MM.1S (cell line): ENCODE data around the gene CRADD.

Experiments used
- DNase-seq: peaks from one replicate; pipeline ENCODE4 v3.0.0-alpha.2; 2015
- H2AFZ ChIP-seq: fragments of 300-600 bp; sonication (generic); 2 replicates; pipeline ENCODE4 v1.6.0; 2016; ENCODE audit warnings: antibody characterized with exemption, low read length
- H3F3A ChIP-seq: fragments of 300-600 bp; sonication (generic); 2 replicates; pipeline ENCODE4 v1.6.1; 2016; ENCODE audit warnings: mild to moderate bottlenecking, antibody characterized with exemption, low read length, moderate library complexity, mixed read lengths; ENCODE audit not compliant: insufficient read depth
- H3K27ac ChIP-seq: fragments of 300-600 bp; sonication (generic); 2 replicates; pipeline ENCODE4 v1.5.1; 2016; ENCODE audit warnings: mild to moderate bottlenecking, low read length
- H3K27me3 ChIP-seq: fragments of 300-600 bp; sonication (generic); replicated peaks from 2 replicates; pipeline ENCODE4 v1.6.0; 2016; ENCODE audit warnings: low read length; ENCODE audit not compliant: insufficient read depth
- H3K36me3 ChIP-seq: fragments of 300-600 bp; sonication (generic); replicated peaks from 2 replicates; pipeline ENCODE4 v1.6.1; 2016; ENCODE audit warnings: mild to moderate bottlenecking, low read length, mixed read lengths; ENCODE audit not compliant: insufficient read depth
- H3K4me1 ChIP-seq: fragments of 300-600 bp; sonication (generic); 2 replicates; pipeline ENCODE4 v1.6.1; 2016; ENCODE audit warnings: low read length, mixed read lengths
- H3K4me2 ChIP-seq: fragments of 300-600 bp; sonication (generic); 2 replicates; pipeline ENCODE4 v1.6.0; 2016; ENCODE audit warnings: low read depth, low read length
- H3K4me3 ChIP-seq: fragments of 300-600 bp; sonication (generic); 2 replicates; pipeline ENCODE4 v1.5.1; 2016; ENCODE audit warnings: low read length, mixed read lengths
- H3K79me2 ChIP-seq: fragments of 300-600 bp; sonication (generic); 2 replicates; pipeline ENCODE4 v1.6.1; 2016; ENCODE audit warnings: mixed run types, low read length, mixed read lengths
- H3K9ac ChIP-seq: fragments of 300-600 bp; sonication (generic); 2 replicates; pipeline ENCODE4 v1.6.1; 2016; ENCODE audit warnings: low read length, mixed read lengths
- H3K9me2 ChIP-seq: fragments of 300-600 bp; sonication (generic); replicated peaks from 2 replicates; pipeline ENCODE4 v1.6.1; 2016; ENCODE audit warnings: mild to moderate bottlenecking, low read length, mixed read lengths; ENCODE audit not compliant: insufficient read depth
- H3K9me3 ChIP-seq: fragments of 300-600 bp; sonication (generic); replicated peaks from 2 replicates; pipeline ENCODE4 v1.6.1; 2016; ENCODE audit warnings: mild to moderate bottlenecking, low read length, mixed read lengths; ENCODE audit not compliant: insufficient read depth
- H4K20me1 ChIP-seq: fragments of 300-600 bp; sonication (generic); 2 replicates; pipeline ENCODE4 v1.6.1; 2016; ENCODE audit warnings: mild to moderate bottlenecking, low read length, moderate library complexity, mixed read lengths; ENCODE audit not compliant: insufficient read depth
- CTCF ChIP-seq: fragments of 300-600 bp; sonication (generic); IDR thresholded peaks from 2 replicates; pipeline ENCODE4 v1.5.1; 2016; ENCODE audit warnings: antibody characterized with exemption, low read length, mixed read lengths
- EZH2 ChIP-seq: fragments of 300-600 bp; sonication (generic); optimal IDR thresholded peaks from 2 replicates; pipeline ENCODE3; 2017; ENCODE audit warnings: low read depth, mild to moderate bottlenecking, antibody characterized with exemption, low read length, mixed read lengths
- EZH2phosphoT487 ChIP-seq: fragments of 300-600 bp; sonication (generic); IDR thresholded peaks from 2 replicates; pipeline ENCODE4 v1.6.1; 2018; ENCODE audit warnings: antibody characterized with exemption, low read length

The CRADD gene

GRCh38 chr12:93736640-93737178 lies 59.5 kb downstream of the CRADD start:
- no peak overlapping the region for H3K4me3 ChIP-seq
- no peak overlapping the region for H2AFZ ChIP-seq
- H3K9me2 ChIP-seq = no peaks in the 10 kb centered on the region
- H3K4me1 ChIP-seq = no peaks in the 10 kb centered on the region
- no peak overlapping the region for H3K27ac ChIP-seq
- no peaks in the 10 kb centered on the region for H3K27me3 ChIP-seq
- H4K20me1 ChIP-seq = no peaks in the 10 kb centered on the region
- no peak overlapping the region for H3K4me2 ChIP-seq
- 0 out of 2 replicates have a peak, but pooled peaks cover 4% of the 10 kb centered on the region for H3F3A ChIP-seq
- H3K9ac ChIP-seq = no peak overlapping the region
- no peaks in the 10 kb centered on the region for H3K79me2 ChIP-seq
- TF ChIP-seq EZH2phosphoT487 = no peak
- no peak for TF ChIP-seq CTCF
- no peak for TF ChIP-seq EZH2
- H3K9me3 ChIP-seq = no peaks in the 10 kb centered on the region
- H3K36me3 ChIP-seq = no peaks in the 10 kb centered on the region
- DNase-seq = no peak

GRCh38 chr12:93737457-93738198 lies 60.5 kb downstream of the CRADD start:
- H3K9ac ChIP-seq = no peak overlapping the region
- no peak overlapping the region for H2AFZ ChIP-seq
- H3K9me3 ChIP-seq = no peaks in the 10 kb centered on the region
- no peaks in the 10 kb centered on the region for H3K9me2 ChIP-seq
- H3K4me3 ChIP-seq = no peak overlapping the region
- no peak overlapping the region for H3K27ac ChIP-seq
- H3K36me3 ChIP-seq = no peaks in the 10 kb centered on the region
- 0 out of 2 replicates have a peak, but pooled peaks cover 7% of the 10 kb centered on the region for H3F3A ChIP-seq
- DNase-seq = no peak
- H3K79me2 ChIP-seq = no peaks in the 10 kb centered on the region
- no peak overlapping the region for H3K4me2 ChIP-seq
- H3K27me3 ChIP-seq = no peaks in the 10 kb centered on the region
- no peaks in the 10 kb centered on the region for H3K4me1 ChIP-seq
- H4K20me1 ChIP-seq = no peaks in the 10 kb centered on the region
- no peak for TF ChIP-seq EZH2phosphoT487
- no peak for TF ChIP-seq CTCF
- TF ChIP-seq EZH2 = no peak

GRCh38 chr12:93738199-93739058 lies 61.3 kb downstream of the CRADD start:
- no peaks in the 10 kb centered on the region for H3K9me2 ChIP-seq
- H3K27me3 ChIP-seq = no peaks in the 10 kb centered on the region
- H3K4me1 ChIP-seq = no peaks in the 10 kb centered on the region
- H3K4me2 ChIP-seq = no peak overlapping the region
- H3K27ac ChIP-seq = no peak overlapping the region
- TF ChIP-seq CTCF = no peak
- no peak for TF ChIP-seq EZH2
- no peak for TF ChIP-seq EZH2phosphoT487
- H3F3A ChIP-seq = 0 out of 2 replicates have a peak, but pooled peaks cover 11% of the 10 kb centered on the region
- H2AFZ ChIP-seq = no peak overlapping the region
- H3K4me3 ChIP-seq = no peak overlapping the region
- H3K36me3 ChIP-seq = no peaks in the 10 kb centered on the region
- no peaks in the 10 kb centered on the region for H3K79me2 ChIP-seq
- DNase-seq = no peak
- no peaks in the 10 kb centered on the region for H4K20me1 ChIP-seq
- no peak overlapping the region for H3K9ac ChIP-seq
- no peaks in the 10 kb centered on the region for H3K9me3 ChIP-seq
